T-helper 1 cell treated with Interleukin-12 subunit alpha and Interleukin-12 subunit beta and Interleukin-4 antibody, amounts not matched to agents 30 μg/mL and 1 μg/mL, for 36 hours (primary cell): ENCODE measurements around the gene RPEL1.
"Not testable (repeated sequence)": the region's sequence is repeated elsewhere in the genome, so short reads cannot be mapped to it uniquely, and the experiment has no call there.

Source experiments
- H3K27ac Mint-ChIP-seq: one replicate; pipeline ENCODE4 v1.8.0; 2021; ENCODE audit warnings: mild to moderate bottlenecking, mixed read lengths
- H3K27me3 Mint-ChIP-seq: one replicate; pipeline ENCODE4 v1.8.0; 2021; ENCODE audit warnings: low read depth, mixed read lengths
- H3K36me3 Mint-ChIP-seq: one replicate; pipeline ENCODE4 v1.8.0; 2021; ENCODE audit warnings: low read depth, mixed read lengths
- H3K4me1 Mint-ChIP-seq: one replicate; pipeline ENCODE4 v1.8.0; 2021; ENCODE audit warnings: low read depth, mixed read lengths
- H3K4me3 Mint-ChIP-seq: one replicate; pipeline ENCODE4 v1.8.0; 2021; ENCODE audit warnings: mild to moderate bottlenecking, moderate library complexity, mixed read lengths
- H3K9me3 Mint-ChIP-seq: one replicate; pipeline ENCODE4 v1.8.0; 2021; ENCODE audit warnings: mixed read lengths

Gene RPEL1

GRCh38 chr10:103216362-103216761 is 29.3 kb upstream of the RPEL1 start:
- not testable (repeated sequence) for H3K4me3 Mint-ChIP-seq, H3K4me1 Mint-ChIP-seq, H3K27me3 Mint-ChIP-seq, H3K36me3 Mint-ChIP-seq, H3K27ac Mint-ChIP-seq
- peaks cover 19% of the 10 kb centered on the region for H3K9me3 Mint-ChIP-seq

- no peaks in the 10 kb centered on the region for H3K4me1 Mint-ChIP-seq
- H3K36me3 Mint-ChIP-seq: peaks cover 7% of the 10 kb centered on the region
- H3K27ac Mint-ChIP-seq: no peak overlapping the region
- no peak overlapping the region for H3K4me3 Mint-ChIP-seq
- no peaks in the 10 kb centered on the region for H3K27me3 Mint-ChIP-seq
- peaks cover 17% of the 10 kb centered on the region for H3K9me3 Mint-ChIP-seq
Observed at GRCh38 chr10:103224133-103224532, 21.6 kb upstream of the RPEL1 start.

GRCh38 chr10:103224721-103225120 is 21.0 kb upstream of the RPEL1 start:
- not testable (repeated sequence) for H3K27me3 Mint-ChIP-seq, H3K4me3 Mint-ChIP-seq, H3K27ac Mint-ChIP-seq, H3K36me3 Mint-ChIP-seq, H3K4me1 Mint-ChIP-seq
- peaks cover 17% of the 10 kb centered on the region for H3K9me3 Mint-ChIP-seq

- Mint-ChIP-seq H3K27ac (no peak overlapping the region), H3K4me3 (no peak overlapping the region), H3K36me3 (peaks cover 7% of the 10 kb centered on the region), H3K27me3 (no peaks in the 10 kb centered on the region), H3K9me3 (peaks cover 17% of the 10 kb centered on the region), H3K4me1 (no peaks in the 10 kb centered on the region)
Observed at GRCh38 chr10:103225939-103226338, 19.7 kb upstream of the RPEL1 start.

- no peak overlapping the region for H3K27ac Mint-ChIP-seq
Observed at GRCh38 chr10:103227416-103227815, 18.3 kb upstream of the RPEL1 start.

GRCh38 chr10:103231047-103231551 is 14.6 kb upstream of the RPEL1 start:
- Mint-ChIP-seq H3K27me3 (no peaks in the 10 kb centered on the region), H3K4me3 (no peak overlapping the region), H3K9me3 (no peaks in the 10 kb centered on the region), H3K4me1 (no peaks in the 10 kb centered on the region), H3K27ac (no peak overlapping the region), H3K36me3 (no peaks in the 10 kb centered on the region)

More at GRCh38 chr10:103227416-103227815, 18.3 kb upstream of the RPEL1 start:
- H3K9me3 Mint-ChIP-seq: peaks cover 14% of the 10 kb centered on the region
- H3K4me3 Mint-ChIP-seq: no peak overlapping the region
- H3K4me1 Mint-ChIP-seq: no peaks in the 10 kb centered on the region
- peaks cover 7% of the 10 kb centered on the region for H3K36me3 Mint-ChIP-seq
- H3K27me3 Mint-ChIP-seq: no peaks in the 10 kb centered on the region

GRCh38 chr10:103232131-103232673 is 13.5 kb upstream of the RPEL1 start:
- no peaks in the 10 kb centered on the region for H3K9me3 Mint-ChIP-seq
- H3K27me3 Mint-ChIP-seq: no peaks in the 10 kb centered on the region
- H3K4me1 Mint-ChIP-seq: no peaks in the 10 kb centered on the region
- no peak overlapping the region for H3K27ac Mint-ChIP-seq
- no peak overlapping the region for H3K4me3 Mint-ChIP-seq
- H3K36me3 Mint-ChIP-seq: no peaks in the 10 kb centered on the region

GRCh38 chr10:103232772-103233488 is 12.8 kb upstream of the RPEL1 start:
- no peaks in the 10 kb centered on the region for H3K4me1 Mint-ChIP-seq
- no peaks in the 10 kb centered on the region for H3K27me3 Mint-ChIP-seq
- H3K27ac Mint-ChIP-seq: no peak overlapping the region
- H3K36me3 Mint-ChIP-seq: no peaks in the 10 kb centered on the region
- H3K4me3 Mint-ChIP-seq: no peak overlapping the region
- no peaks in the 10 kb centered on the region for H3K9me3 Mint-ChIP-seq

GRCh38 chr10:103235775-103236174 is 9.9 kb upstream of the RPEL1 start:
- H3K36me3 Mint-ChIP-seq: no peaks in the 10 kb centered on the region
- H3K4me3 Mint-ChIP-seq: no peak overlapping the region
- no peaks in the 10 kb centered on the region for H3K9me3 Mint-ChIP-seq
- peaks cover 9% of the 10 kb centered on the region for H3K4me1 Mint-ChIP-seq
- H3K27ac Mint-ChIP-seq: no peak overlapping the region
- H3K27me3 Mint-ChIP-seq: no peaks in the 10 kb centered on the region

GRCh38 chr10:103238506-103239252 is 7.0 kb upstream of the RPEL1 start:
- H3K4me3 Mint-ChIP-seq: no peak overlapping the region
- H3K27ac Mint-ChIP-seq: no peak overlapping the region
- no peaks in the 10 kb centered on the region for H3K36me3 Mint-ChIP-seq
- peaks cover 19% of the 10 kb centered on the region for H3K4me1 Mint-ChIP-seq
- no peaks in the 10 kb centered on the region for H3K9me3 Mint-ChIP-seq
- no peaks in the 10 kb centered on the region for H3K27me3 Mint-ChIP-seq

GRCh38 chr10:103241262-103242011 is 4.2 kb upstream of the RPEL1 start:
- peak overlapping the region; percentile 81 for H3K27ac Mint-ChIP-seq
- H3K4me3 Mint-ChIP-seq: peak overlapping the region; percentile 58
- H3K9me3 Mint-ChIP-seq: no peaks in the 10 kb centered on the region
- peaks cover 3% of the 10 kb centered on the region for H3K27me3 Mint-ChIP-seq
- no peaks in the 10 kb centered on the region for H3K36me3 Mint-ChIP-seq
- H3K4me1 Mint-ChIP-seq: peaks cover 19% of the 10 kb centered on the region

GRCh38 chr10:103244666-103245271 is 918 bp upstream of the RPEL1 start:
- Mint-ChIP-seq H3K27me3 (peaks cover 14% of the 10 kb centered on the region), H3K36me3 (no peaks in the 10 kb centered on the region), H3K9me3 (no peaks in the 10 kb centered on the region), H3K4me3 (no peak overlapping the region), H3K27ac (peak overlapping the region; percentile 41), H3K4me1 (peaks cover 19% of the 10 kb centered on the region)

GRCh38 chr10:103246324-103246723 is 637 bp downstream of the RPEL1 start:
- H3K27me3 Mint-ChIP-seq: peaks cover 14% of the 10 kb centered on the region
- H3K4me1 Mint-ChIP-seq: peaks cover 11% of the 10 kb centered on the region
- peaks cover 3% of the 10 kb centered on the region for H3K9me3 Mint-ChIP-seq
- no peaks in the 10 kb centered on the region for H3K36me3 Mint-ChIP-seq
- H3K27ac Mint-ChIP-seq: no peak overlapping the region
- H3K4me3 Mint-ChIP-seq: no peak overlapping the region

- peaks cover 3% of the 10 kb centered on the region for H3K27me3 Mint-ChIP-seq
- H3K36me3 Mint-ChIP-seq: no peaks in the 10 kb centered on the region
- H3K27ac Mint-ChIP-seq: no peak overlapping the region
- peaks cover 8% of the 10 kb centered on the region for H3K9me3 Mint-ChIP-seq
- peaks cover 8% of the 10 kb centered on the region for H3K4me1 Mint-ChIP-seq
- H3K4me3 Mint-ChIP-seq: no peak overlapping the region
Observed at GRCh38 chr10:103254113-103254512, 8.4 kb downstream of the RPEL1 start.
